Keratinocyte (primary cell): Measurements from ENCODE around the gene TRIM56.

Experiments
- CTCF ChIP-seq, 3 experiments: IDR thresholded peaks in 1 of 3; conservative IDR thresholded peaks in 1 of 3; optimal IDR thresholded peaks in 1 of 3; 2 replicates in 2 of 3; 3 replicates in 1 of 3; pipeline versions ENCODE3 to v1.5.1; 2011; ENCODE audit warnings: low read length in 3 of 3, mild to moderate bottlenecking in 3 of 3, moderate library complexity in 2 of 3, control low read depth in 1 of 3, inconsistent platforms in 1 of 3; ENCODE audit not compliant: insufficient read depth in 2 of 3; ENCODE audit errors: extremely low read depth in 1 of 3
- EZH2 ChIP-seq: IDR thresholded peaks from one replicate; pipeline ENCODE4 v1.6.1; 2012; ENCODE audit warnings: inconsistent platforms, mild to moderate bottlenecking, low read length, moderate library complexity

DNA sequence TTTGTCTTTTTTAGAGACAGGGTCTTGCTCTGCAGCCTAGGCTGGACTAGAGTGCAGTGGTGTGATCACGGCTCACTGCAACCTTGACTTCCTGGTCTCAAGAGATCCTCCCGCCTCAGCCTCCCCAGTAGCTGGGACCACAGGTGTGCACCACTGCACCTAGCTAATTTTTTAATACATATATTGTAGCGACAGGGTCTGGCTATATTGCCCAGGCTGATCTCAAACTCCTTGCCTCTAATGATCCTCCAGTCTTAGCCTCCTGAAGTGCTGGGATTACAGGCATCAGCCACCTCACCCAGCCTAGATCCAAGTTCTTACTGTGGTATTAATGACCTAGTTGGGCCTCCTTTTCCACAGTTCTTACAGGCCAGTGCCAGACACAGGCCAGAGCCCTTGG lies 29.9 kb downstream of the TRIM56 start:
- TF ChIP-seq CTCF (optimal IDR thresholded peaks at IDR 0.05 in 1 of 3, IDR thresholded peaks at IDR 0.05 in 1 of 3, conservative IDR thresholded peaks at IDR 0.05 in 1 of 3; ENCODE audit: extremely low read depth in 1 of 3, insufficient read depth in 2 of 3, low read length in 3 of 3) (no peak), EZH2 (no peak)
